Right ventricle myocardium inferior (tissue), 1 donor: ENCODE results near the gene PHC1. TPM values are rescaled to one million over a fixed set of nuclear protein-coding genes. Genes with fewer than 3 reads are reported as not detected.

Experiments used
- ATAC-seq: fragments of 200-7000 bp; cut with Tn5 transposase; one replicate; pipeline ENCODE4 v1.9.1; 2020; ENCODE audit warnings: mild to moderate bottlenecking, moderate library complexity
- DNase-seq: peaks from one replicate; pipeline ENCODE4 v3.0.0; 2021; ENCODE audit errors: missing footprints
- intact Hi-C: fragments of 100-400 bp; cut with DNase I; formaldehyde crosslinking; loops from one replicate; pipeline ENCODE4 v1.11.0; 2022
- total RNA-seq: library from RNA; stranded (reverse); fragmentation: NEBNext Ultra II Directional; extraction: Animal tissue kit (Norgen Biotek cat#: 25700); gene quantifications from one replicate; pipeline ENCODE4 v1.2.1, GENCODE V29; 2021
- donor health status: DM: no; HTN: yes; CAD: no; lungs with severe emphysema.

The PHC1 gene
- total RNA-seq, 1 donor from 2014 or later: 20.9 TPM

DNA sequence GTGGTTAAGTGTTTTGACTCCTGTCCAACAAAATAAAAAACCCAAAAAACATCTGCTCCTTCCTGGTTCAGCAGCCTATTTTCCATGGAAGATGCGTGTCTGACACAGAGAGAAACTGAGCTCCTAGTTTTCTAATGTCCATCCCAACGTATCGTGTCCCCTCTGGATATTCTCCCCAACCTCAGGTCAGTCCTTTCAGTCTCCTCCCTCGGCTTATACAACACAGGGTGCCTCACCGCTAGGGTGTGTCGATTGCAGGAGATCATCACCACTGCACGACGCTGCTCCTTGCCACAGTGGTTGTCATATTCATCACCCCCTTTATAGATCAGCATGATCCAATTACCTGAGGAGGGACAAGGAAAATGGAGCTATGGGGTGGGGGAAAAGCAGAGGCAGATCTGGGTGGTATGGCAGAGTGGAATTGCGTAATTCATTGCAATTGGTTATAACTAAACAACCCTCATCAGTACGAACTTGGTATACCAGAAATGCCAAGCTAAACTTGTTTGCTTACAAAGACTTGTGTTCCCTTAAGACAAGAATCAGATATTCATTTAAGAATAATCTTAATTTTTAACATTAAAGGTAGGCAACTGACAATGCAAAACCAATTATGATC is 29.4 kb downstream of the PHC1 start:
- DNase-seq (no peak), ATAC-seq (no peak)
- intact Hi-C loops: no loop called here

- intact Hi-C loops: no loop called here
- no peak for DNase-seq
- no peak for ATAC-seq
Measured at GRCh38 chr12:8946733-8947132, 32.4 kb downstream of the PHC1 start.

GRCh38 chr12:8947737-8948136 is 33.4 kb downstream of the PHC1 start:
- ATAC-seq (no peak), DNase-seq (no peak)
- intact Hi-C loops: no loop called here

GRCh38 chr12:8948701-8949341 is 34.5 kb downstream of the PHC1 start:
- intact Hi-C loops: no loop called here
- ATAC-seq: no peak
- no peak for DNase-seq

GRCh38 chr12:8949342-8950220 is 35.3 kb downstream of the PHC1 start, which contains the start of gene M6PR:
Gene M6PR (minus strand): TSS chr12:8949645. CDS start chr12:8946404, 3,241 bp downstream.
- intact Hi-C loops: loop anchor here (2.0 to 10.0 kb wide), 3 partner anchors 35 to 165 kb away; partner anchors contain the start of genes A2M and PHC1
- ATAC-seq (peak; percentile 97), DNase-seq (peak; percentile 96)

- ATAC-seq (no peak), DNase-seq (no peak)
- intact Hi-C loops: loop anchor here (2.0 to 10.0 kb wide), 3 partner anchors 35 to 165 kb away; partner anchors contain the start of genes A2M and PHC1
Measured at GRCh38 chr12:8950221-8950527, 35.9 kb downstream of the PHC1 start.

DNA sequence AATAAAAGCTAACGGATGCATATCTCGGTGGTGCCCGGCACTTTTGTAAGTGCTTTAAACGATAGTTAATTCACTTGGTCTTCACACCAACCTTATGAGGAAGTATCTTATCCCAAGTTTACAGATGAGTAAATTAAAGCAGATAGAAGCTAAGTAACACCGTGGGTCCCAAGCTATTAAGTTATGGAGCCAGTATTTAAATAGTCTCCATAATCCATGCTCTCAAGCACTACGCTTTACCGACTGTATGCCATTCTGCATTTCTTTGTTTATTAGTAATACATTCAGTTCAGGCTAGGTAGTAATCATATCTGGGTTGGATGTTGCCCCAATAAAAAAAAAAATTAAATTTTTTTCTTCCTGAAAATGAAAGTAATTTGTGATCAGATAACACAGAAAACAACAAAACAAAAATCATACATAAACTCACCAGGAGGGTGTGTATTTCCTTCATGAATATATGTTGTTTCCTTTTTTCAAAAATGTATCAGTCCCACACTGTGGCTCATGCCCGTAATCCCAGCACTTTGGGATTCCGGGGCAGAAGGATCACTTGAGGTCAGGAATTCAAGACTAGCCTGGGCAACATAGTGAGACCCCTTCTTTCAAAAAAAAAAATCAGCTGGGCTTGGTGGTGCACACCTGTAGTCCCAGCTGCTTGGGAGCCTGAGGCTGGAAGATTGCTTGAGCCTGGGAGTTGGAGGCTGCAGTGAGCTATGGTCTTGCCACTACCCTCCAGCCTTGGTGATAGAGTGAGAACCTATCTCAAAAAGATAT is 36.6 kb downstream of the PHC1 start:
- ATAC-seq (no peak), DNase-seq (no peak)
- intact Hi-C loops: loop anchor here (2.0 to 10.0 kb wide), 3 partner anchors 36 to 164 kb away; partner anchors contain the start of genes A2M and PHC1

- ATAC-seq (no peak), DNase-seq (no peak)
- intact Hi-C loops: loop anchor here (2.0 to 10.0 kb wide), 3 partner anchors 37 to 163 kb away; partner anchors contain the start of genes A2M and PHC1
Measured at GRCh38 chr12:8951744-8952143, 37.4 kb downstream of the PHC1 start.

- DNase-seq (no peak), ATAC-seq (no peak)
- intact Hi-C loops: loop anchor here (10.0 kb wide), 1 partner anchor 161 kb away; the partner anchor contains the start of gene A2M
Measured at GRCh38 chr12:8953773-8954402, 39.6 kb downstream of the PHC1 start.

- intact Hi-C loops: loop anchor here (10.0 kb wide), 1 partner anchor 159 kb away; the partner anchor contains the start of gene A2M
- DNase-seq: no peak
- ATAC-seq: no peak
Measured at GRCh38 chr12:8956073-8956472, 41.8 kb downstream of the PHC1 start.

DNA sequence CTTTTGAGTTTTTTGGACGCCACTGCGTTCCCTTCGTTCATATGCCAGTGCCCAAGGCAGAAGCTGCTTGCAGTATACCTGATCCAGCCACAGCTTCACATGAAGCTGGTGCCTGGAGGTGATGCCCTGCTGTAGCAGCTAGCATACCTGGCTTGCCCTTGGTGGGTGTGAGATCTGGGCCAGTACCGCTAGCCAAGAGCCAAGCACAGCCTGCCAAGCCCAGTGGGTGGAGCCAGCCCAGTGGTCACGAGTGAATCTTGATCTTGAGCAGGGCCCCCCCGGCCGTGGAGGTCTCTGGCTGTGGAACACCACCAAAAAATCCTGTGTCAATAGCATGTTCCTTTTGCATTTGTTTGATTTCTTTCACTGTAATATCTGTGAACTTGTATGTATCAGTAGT is 42.5 kb downstream of the PHC1 start:
- intact Hi-C loops: loop anchor here (10.0 kb wide), 1 partner anchor 158 kb away; the partner anchor contains the start of gene A2M
- peak; percentile 53 for DNase-seq
- peak; percentile 31 for ATAC-seq

DNA sequence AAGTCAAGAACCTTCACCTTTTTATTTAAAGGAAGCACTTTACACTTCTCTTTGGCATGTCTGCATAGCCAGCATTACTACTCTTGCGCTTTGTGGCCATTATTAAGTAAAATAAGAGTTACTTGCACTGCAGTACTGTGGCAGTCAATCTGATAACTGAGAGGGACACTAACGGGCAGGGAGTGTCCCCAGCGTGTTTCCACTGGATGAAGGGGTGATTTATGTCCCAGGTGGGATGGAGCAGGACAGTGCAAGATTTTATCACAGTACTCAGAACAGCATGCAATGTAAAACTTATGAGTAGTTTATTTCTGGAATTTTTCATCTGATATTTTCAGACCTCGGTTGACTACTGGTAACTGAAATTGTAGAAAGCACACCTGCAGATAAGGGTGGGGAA is 43.3 kb downstream of the PHC1 start:
- intact Hi-C loops: loop anchor here (10.0 kb wide), 1 partner anchor 157 kb away; the partner anchor contains the start of gene A2M
- DNase-seq: no peak
- no peak for ATAC-seq

- intact Hi-C loops: loop anchor here (10.0 kb wide), 1 partner anchor 157 kb away; the partner anchor contains the start of gene A2M
- no peak for ATAC-seq
Measured at GRCh38 chr12:8958066-8958465, 43.8 kb downstream of the PHC1 start.

DNA sequence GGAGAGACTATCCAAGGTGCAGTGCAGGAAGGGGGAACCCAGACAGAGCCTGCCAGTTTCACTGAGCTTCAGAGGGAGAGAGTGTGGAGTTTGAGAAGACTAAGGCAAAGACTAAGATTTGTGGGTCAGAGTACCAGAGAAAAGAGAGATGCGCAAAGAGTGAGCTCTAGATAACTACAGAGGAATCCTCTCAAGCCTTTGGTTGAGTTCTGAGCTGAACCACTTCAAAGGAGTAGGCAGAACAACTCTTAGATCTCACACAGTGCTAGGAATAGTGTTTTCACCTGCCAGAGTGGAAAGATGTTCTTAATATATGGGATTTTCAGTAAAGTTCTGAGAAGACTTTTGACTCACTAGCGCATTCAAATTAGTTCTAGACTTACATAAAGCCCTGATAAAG is 45.9 kb downstream of the PHC1 start:
- no peak for ATAC-seq
- DNase-seq: no peak
- intact Hi-C loops: no loop called here

More at GRCh38 chr12:8958066-8958465, 43.8 kb downstream of the PHC1 start:
- DNase-seq: no peak

- ATAC-seq: no peak
Measured at GRCh38 chr12:8968761-8969160, 54.5 kb downstream of the PHC1 start.

GRCh38 chr12:8969861-8970411 is 55.6 kb downstream of the PHC1 start:
- ATAC-seq: no peak
- intact Hi-C loops: no loop called here

More at GRCh38 chr12:8968761-8969160, 54.5 kb downstream of the PHC1 start:
- intact Hi-C loops: no loop called here
- DNase-seq: no peak

DNA sequence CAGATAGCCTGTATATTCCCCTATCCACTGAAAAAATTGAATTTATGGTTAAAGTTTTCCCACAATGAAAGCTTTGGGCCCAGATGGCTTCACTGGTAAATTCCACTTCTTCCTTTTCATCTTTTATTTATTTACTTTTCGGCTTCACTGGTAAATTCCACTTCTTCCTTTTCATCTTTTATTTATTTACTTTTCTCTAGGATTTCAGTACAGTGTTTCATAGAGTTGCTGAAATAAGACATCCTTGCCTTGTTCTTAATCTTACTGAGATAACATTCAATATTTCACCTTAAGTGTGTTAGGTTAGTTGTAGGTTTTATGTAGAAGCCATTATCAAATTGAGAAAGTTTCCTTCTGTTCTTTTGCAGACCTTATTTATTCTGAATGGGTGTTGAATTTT is 56.1 kb downstream of the PHC1 start:
- DNase-seq: no peak
- intact Hi-C loops: no loop called here
- ATAC-seq: no peak

More at GRCh38 chr12:8969861-8970411, 55.6 kb downstream of the PHC1 start:
- no peak for DNase-seq
